ENCODE measurements around the gene SPINK4. TPM values are rescaled to one million over a fixed set of nuclear protein-coding genes. Genes with fewer than 3 reads are reported as not detected.

Gene SPINK4
- total RNA-seq, 1 experiment from 2014 or later, result not detected

DNA sequence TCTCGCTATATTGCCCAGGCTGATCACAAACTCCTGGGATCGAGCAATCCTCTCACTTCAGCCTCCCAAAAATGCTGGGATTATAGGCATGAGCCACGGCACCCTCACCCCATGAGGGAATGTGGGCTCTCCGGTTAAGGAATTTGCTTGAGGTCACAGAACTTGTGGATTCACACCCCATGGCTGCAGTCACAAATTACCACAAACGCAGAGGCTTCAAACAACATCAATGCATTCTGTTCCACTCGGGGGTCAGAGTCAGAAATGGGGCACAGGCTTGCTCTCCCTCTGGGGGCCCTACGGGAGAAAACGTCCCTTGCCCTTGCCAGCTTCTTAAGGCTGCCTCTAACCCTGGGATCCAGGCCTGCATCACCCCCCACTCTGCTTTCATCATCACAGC lies 12.2 kb upstream of the SPINK4 start:
- Histone ChIP-seq H3K4me1 (ENCODE audit: control insufficient read depth in 1 of 2, insufficient read depth in 2 of 2, low read length in 2 of 2) (peaks cover 32 to 48% of the 10 kb centered on the region in 2 experiments), H3K79me2 (ENCODE audit: insufficient read depth, low read length) (no peaks in the 10 kb centered on the region), H3K27ac (ENCODE audit: low read depth, low read length) (no peak overlapping the region), H3K9me2 (ENCODE audit: insufficient read depth) (no peaks in the 10 kb centered on the region), H3K27me3 (ENCODE audit: insufficient read depth, low read length) (no peaks in the 10 kb centered on the region), H4K20me1 (ENCODE audit: insufficient read depth) (no peaks in the 10 kb centered on the region), H3K36me3 (ENCODE audit: control insufficient read depth in 1 of 2, insufficient read depth in 2 of 2, low read length in 2 of 2) (no peaks in the 10 kb centered on the region), H2AFZ (ENCODE audit: low read depth, low read length, poor library complexity, severe bottlenecking) (no peak overlapping the region), H3K4me3 (replicated peaks in 1 of 2; ENCODE audit: low read depth in 1 of 2, low read length in 2 of 2) (no peak overlapping the region), H3K9me3 (ENCODE audit: control insufficient read depth in 1 of 2, insufficient read depth in 1 of 2, low read depth in 1 of 2, low read length in 2 of 2) (no peaks in the 10 kb centered on the region), H3K4me2 (ENCODE audit: low read length) (no peak overlapping the region), H3K9ac (ENCODE audit: low read length) (no peak overlapping the region)
- ChIA-PET CTCF (interaction anchor here (1.0 to 1.3 kb wide), 2 partner anchors 151 to 848 kb away, joined by 3 read pairs; partner anchors contain the start of gene SMU1), RAD21 (ENCODE audit: low non-redundant PET in 1 of 2, low total read pairs in 2 of 2, uncharacterized antibody in 2 of 2, unreplicated experiment in 2 of 2) (no interaction called here), POLR2A (no interaction called here)
- no peak for DNase-seq (ENCODE audit: low read depth, low spot score)
- no TSS peak for BruUV-seq (replicated peaks)
- no peak for ATAC-seq
- TF ChIP-seq SIN3A (IDR thresholded peaks at IDR 0.05; ENCODE audit: low read depth) (no peak), CEBPB (IDR thresholded peaks at IDR 0.05; ENCODE audit: low read depth) (no peak), EGR1 (IDR thresholded peaks at IDR 0.05; ENCODE audit: low read depth) (no peak), RAD21 (IDR thresholded peaks at IDR 0.05; ENCODE audit: low read depth) (no peak), CBX3 (IDR thresholded peaks at IDR 0.05; ENCODE audit: low read depth) (no peak)
- intact Hi-C loops (cut with micrococcal nuclease), result loop anchor here (2.0 to 10.0 kb wide), 3 partner anchors 37 to 643 kb away; partner anchors contain the start of genes BAG1 and CHMP5

DNA sequence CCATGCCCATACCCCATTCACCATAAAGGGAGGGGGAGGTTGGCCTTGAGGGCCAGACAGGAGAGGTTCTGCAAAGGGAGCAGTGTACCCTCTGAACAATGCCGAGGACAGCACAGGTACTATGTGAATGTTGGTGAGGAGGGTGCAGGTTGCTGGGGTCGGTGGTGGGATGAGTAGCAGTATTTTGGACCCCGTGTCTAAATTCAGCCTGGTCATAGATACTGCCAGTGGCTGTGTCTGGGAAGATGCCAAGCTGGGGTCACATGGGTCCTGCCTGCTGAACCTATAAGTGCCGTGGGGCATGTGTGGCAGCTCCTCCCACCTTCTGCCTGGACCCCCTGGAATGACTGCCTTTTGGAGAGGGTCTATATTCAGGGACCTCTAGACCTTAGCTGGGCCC lies 11.4 kb upstream of the SPINK4 start:
- Histone ChIP-seq H4K20me1 (ENCODE audit: insufficient read depth) (no peaks in the 10 kb centered on the region), H3K4me1 (ENCODE audit: control insufficient read depth in 1 of 2, insufficient read depth in 2 of 2, low read length in 2 of 2) (peaks cover 35 to 56% of the 10 kb centered on the region in 2 experiments), H3K36me3 (ENCODE audit: control insufficient read depth in 1 of 2, insufficient read depth in 2 of 2, low read length in 2 of 2) (no peaks in the 10 kb centered on the region), H3K9me2 (ENCODE audit: insufficient read depth) (no peaks in the 10 kb centered on the region), H3K27ac (ENCODE audit: low read depth, low read length) (no peak overlapping the region), H3K27me3 (ENCODE audit: insufficient read depth, low read length) (no peaks in the 10 kb centered on the region), H3K9ac (ENCODE audit: low read length) (no peak overlapping the region), H3K79me2 (ENCODE audit: insufficient read depth, low read length) (no peaks in the 10 kb centered on the region), H3K4me3 (replicated peaks in 1 of 2; ENCODE audit: low read depth in 1 of 2, low read length in 2 of 2) (no peak overlapping the region), H2AFZ (ENCODE audit: low read depth, low read length, poor library complexity, severe bottlenecking) (no peak overlapping the region), H3K9me3 (ENCODE audit: control insufficient read depth in 1 of 2, insufficient read depth in 1 of 2, low read depth in 1 of 2, low read length in 2 of 2) (no peaks in the 10 kb centered on the region), H3K4me2 (ENCODE audit: low read length) (peak overlapping the region; percentile 62; the same call in 1 of the 2 replicates)
- CTCF ChIA-PET, result interaction anchor here (1.6 kb wide), 1 partner anchor 238 kb away, joined by 10 read pairs; no protein-coding TSS in a partner anchor
- intact Hi-C loops (cut with micrococcal nuclease), result loop anchor here (1.0 to 10.0 kb wide), 6 partner anchors 36 to 644 kb away; partner anchors contain the start of genes BAG1 and CHMP5
- DNase-seq (ENCODE audit: low read depth, low spot score) (no peak), ATAC-seq (no peak)
- POLR2A ChIA-PET, result no interaction called here
- BruUV-seq (replicated peaks), result no TSS peak
- TF ChIP-seq SP1 (IDR thresholded peaks at IDR 0.05; ENCODE audit: low read depth) (no peak), EGR1 (IDR thresholded peaks at IDR 0.05; ENCODE audit: low read depth) (no peak)
- RAD21 ChIA-PET (ENCODE audit: low non-redundant PET in 1 of 2, low total read pairs in 2 of 2, uncharacterized antibody in 2 of 2, unreplicated experiment in 2 of 2), result no interaction called here

Measured in HCT116 (cell line).